ENCODE measurements around the gene ESPN.

GRCh38 chr1:6426972-6427350, 2.4 kb downstream of the ESPN start:
- TF ChIP-seq POLR2AphosphoS5 (IDR thresholded peaks at IDR 0.05) (no peak), POLR2A (IDR thresholded peaks at IDR 0.05) (no peak), EP300 (IDR thresholded peaks at IDR 0.05) (no peak)
- TF ChIP-seq, protein P1, sequence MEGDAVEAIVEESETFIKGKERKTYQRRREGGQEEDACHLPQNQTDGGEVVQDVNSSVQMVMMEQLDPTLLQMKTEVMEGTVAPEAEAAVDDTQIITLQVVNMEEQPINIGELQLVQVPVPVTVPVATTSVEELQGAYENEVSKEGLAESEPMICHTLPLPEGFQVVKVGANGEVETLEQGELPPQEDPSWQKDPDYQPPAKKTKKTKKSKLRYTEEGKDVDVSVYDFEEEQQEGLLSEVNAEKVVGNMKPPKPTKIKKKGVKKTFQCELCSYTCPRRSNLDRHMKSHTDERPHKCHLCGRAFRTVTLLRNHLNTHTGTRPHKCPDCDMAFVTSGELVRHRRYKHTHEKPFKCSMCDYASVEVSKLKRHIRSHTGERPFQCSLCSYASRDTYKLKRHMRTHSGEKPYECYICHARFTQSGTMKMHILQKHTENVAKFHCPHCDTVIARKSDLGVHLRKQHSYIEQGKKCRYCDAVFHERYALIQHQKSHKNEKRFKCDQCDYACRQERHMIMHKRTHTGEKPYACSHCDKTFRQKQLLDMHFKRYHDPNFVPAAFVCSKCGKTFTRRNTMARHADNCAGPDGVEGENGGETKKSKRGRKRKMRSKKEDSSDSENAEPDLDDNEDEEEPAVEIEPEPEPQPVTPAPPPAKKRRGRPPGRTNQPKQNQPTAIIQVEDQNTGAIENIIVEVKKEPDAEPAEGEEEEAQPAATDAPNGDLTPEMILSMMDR (IDR thresholded peaks at IDR 0.05) = no peak

Measured in upper lobe of left lung (tissue), 4 donors.